ENCODE measurements around the gene TREML4. TPM values are rescaled to one million over a fixed set of nuclear protein-coding genes. Genes with fewer than 3 reads are reported as not detected.

The TREML4 gene
- total RNA-seq, 2 donors from 2014 or later = not detected

DNA sequence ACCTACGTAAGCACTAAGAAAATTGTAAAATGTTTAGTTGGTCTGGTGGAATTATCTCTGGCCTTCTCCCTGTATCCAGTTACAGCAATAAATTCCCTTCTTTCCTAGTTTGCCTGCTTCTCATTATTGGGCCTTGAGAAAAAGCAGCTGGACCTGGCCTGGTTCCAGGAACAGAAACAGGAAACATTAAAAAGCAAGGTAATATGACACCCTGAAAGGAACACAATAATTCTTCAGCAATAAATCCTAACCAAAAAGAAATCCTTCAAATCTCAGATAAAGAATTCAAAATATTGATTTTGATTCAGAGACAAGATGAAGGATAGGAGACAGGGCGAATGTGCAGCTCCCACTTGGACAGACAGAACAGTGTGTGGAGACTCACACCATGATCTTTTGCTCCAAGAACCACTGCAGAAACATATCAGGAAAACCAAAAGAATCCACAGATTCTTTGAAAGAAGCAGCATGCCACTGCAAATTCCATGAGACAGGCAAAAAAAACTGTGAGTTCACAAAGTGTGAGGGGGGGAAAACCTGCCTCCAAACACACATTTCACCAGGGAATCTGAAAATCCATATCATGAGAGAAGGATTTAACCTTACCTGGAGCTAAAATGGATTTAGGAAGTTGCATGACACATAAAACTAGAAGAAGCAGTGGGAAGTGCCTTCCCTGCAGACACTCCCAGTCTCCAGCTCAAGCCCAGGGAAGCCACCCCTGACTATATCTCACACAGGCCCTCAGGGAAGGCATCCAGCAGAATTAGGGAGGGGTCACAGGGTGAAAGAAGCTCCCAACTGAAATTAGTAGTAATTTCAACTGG lies 29.4 kb downstream of the TREML4 start:
- Mint-ChIP-seq H3K27me3 (ENCODE audit: insufficient read depth) (peaks cover 12% of the 10 kb centered on the region), H3K36me3 (ENCODE audit: low read depth) (no peaks in the 10 kb centered on the region), H3K4me1 (no peaks in the 10 kb centered on the region), H3K9me3 (peaks cover 6% of the 10 kb centered on the region), H3K27ac (no peak overlapping the region), H3K4me3 (no peak overlapping the region)
- DNase-seq = no peak
- Histone ChIP-seq H3K36me3 (ENCODE audit: control insufficient read depth, insufficient read depth, low read length) (no peaks in the 10 kb centered on the region), H3K4me3 (ENCODE audit: low read length) (no peak overlapping the region), H3K9ac (ENCODE audit: extremely low read depth, low read length, poor library complexity, severe bottlenecking) (no peak overlapping the region), H3K27me3 (ENCODE audit: control insufficient read depth, insufficient read depth, low read length, poor library complexity, severe bottlenecking) (peaks cover under 1% of the 10 kb centered on the region), H3K9me3 (ENCODE audit: control insufficient read depth, low read length) (peaks cover 18% of the 10 kb centered on the region), H3K4me1 (ENCODE audit: control insufficient read depth, insufficient read depth, low read length) (no peaks in the 10 kb centered on the region), H3K27ac (ENCODE audit: low read depth, low read length) (no peak overlapping the region)
- WGBS, 2 experiments (ENCODE audit: insufficient coverage in 1 of 2, insufficient read length in 1 of 2) = 83 to 88% methylated on average over 1 to 2 of the region's 2 CpGs
- TF ChIP-seq, protein P1, sequence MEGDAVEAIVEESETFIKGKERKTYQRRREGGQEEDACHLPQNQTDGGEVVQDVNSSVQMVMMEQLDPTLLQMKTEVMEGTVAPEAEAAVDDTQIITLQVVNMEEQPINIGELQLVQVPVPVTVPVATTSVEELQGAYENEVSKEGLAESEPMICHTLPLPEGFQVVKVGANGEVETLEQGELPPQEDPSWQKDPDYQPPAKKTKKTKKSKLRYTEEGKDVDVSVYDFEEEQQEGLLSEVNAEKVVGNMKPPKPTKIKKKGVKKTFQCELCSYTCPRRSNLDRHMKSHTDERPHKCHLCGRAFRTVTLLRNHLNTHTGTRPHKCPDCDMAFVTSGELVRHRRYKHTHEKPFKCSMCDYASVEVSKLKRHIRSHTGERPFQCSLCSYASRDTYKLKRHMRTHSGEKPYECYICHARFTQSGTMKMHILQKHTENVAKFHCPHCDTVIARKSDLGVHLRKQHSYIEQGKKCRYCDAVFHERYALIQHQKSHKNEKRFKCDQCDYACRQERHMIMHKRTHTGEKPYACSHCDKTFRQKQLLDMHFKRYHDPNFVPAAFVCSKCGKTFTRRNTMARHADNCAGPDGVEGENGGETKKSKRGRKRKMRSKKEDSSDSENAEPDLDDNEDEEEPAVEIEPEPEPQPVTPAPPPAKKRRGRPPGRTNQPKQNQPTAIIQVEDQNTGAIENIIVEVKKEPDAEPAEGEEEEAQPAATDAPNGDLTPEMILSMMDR (conservative IDR thresholded peaks at IDR 0.05) = no peak

DNA sequence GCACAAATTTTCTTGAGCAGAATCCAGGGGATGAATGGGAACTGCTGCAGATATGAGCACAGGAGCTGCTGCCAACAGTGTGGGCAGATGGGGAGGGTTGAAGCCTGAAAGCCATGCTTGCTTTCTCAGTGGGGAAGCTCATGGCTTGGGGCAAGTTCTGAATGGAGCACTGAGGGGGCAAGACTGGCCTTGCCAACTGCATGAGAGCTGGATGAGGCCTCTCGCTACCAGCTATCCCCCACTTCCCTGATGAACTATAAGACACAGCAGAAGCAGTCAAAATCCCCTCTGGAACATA lies 30.0 kb downstream of the TREML4 start:
- Mint-ChIP-seq H3K4me1 (no peaks in the 10 kb centered on the region), H3K9me3 (peaks cover 8% of the 10 kb centered on the region), H3K27me3 (ENCODE audit: insufficient read depth) (peaks cover 11% of the 10 kb centered on the region), H3K4me3 (no peak overlapping the region), H3K27ac (no peak overlapping the region), H3K36me3 (ENCODE audit: low read depth) (no peaks in the 10 kb centered on the region)
- no peaks in the 10 kb centered on the region for H3K36me3 ChIP-seq (ENCODE audit: control insufficient read depth, insufficient read depth, low read length)
- WGBS, 2 experiments (ENCODE audit: insufficient coverage in 1 of 2, insufficient read length in 1 of 2) = 95% methylated on average over 1 of the region's 1 CpG; no CpG with 5 or more reads in 1 of the 2 experiments
- H3K27me3 ChIP-seq (ENCODE audit: control insufficient read depth, insufficient read depth, low read length, poor library complexity, severe bottlenecking) = no peaks in the 10 kb centered on the region
- no peak overlapping the region for H3K4me3 ChIP-seq (ENCODE audit: low read length)
- H3K9ac ChIP-seq (ENCODE audit: extremely low read depth, low read length, poor library complexity, severe bottlenecking) = no peak overlapping the region
- TF ChIP-seq, protein P1 (conservative IDR thresholded peaks at IDR 0.05) = no peak
- DNase-seq = no peak
- H3K9me3 ChIP-seq (ENCODE audit: control insufficient read depth, low read length) = peaks cover 20% of the 10 kb centered on the region
- no peaks in the 10 kb centered on the region for H3K4me1 ChIP-seq (ENCODE audit: control insufficient read depth, insufficient read depth, low read length)
- H3K27ac ChIP-seq (ENCODE audit: low read depth, low read length) = no peak overlapping the region

DNA sequence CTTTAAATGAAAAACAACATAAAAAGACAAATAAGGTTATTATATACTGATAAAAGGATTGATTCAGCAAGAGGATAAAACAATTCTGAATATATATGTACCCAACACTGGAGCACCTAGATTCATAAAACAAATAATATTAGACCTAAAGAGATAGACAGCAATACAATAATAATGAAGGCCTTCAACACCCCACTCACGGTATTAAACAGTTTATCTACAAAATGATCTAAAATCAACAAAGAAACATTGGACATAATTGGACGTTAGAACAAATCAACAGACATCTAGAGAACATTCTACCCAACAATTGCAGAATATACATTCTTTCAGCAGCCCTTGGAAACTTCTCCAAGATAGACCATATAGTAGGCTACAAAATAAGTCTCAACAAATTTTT lies 34.3 kb downstream of the TREML4 start:
- 90 to 96% methylated on average over 2 of the region's 2 CpGs for WGBS, 2 experiments (ENCODE audit: insufficient coverage in 1 of 2, insufficient read length in 1 of 2)
- TF ChIP-seq, protein P1 (conservative IDR thresholded peaks at IDR 0.05) = no peak
- no peaks in the 10 kb centered on the region for H3K36me3 ChIP-seq (ENCODE audit: control insufficient read depth, insufficient read depth, low read length)
- no peaks in the 10 kb centered on the region for H3K4me1 Mint-ChIP-seq
- H3K27ac ChIP-seq (ENCODE audit: low read depth, low read length) = no peak overlapping the region
- H3K9me3 ChIP-seq (ENCODE audit: control insufficient read depth, low read length) = peaks cover 28% of the 10 kb centered on the region
- no peak overlapping the region for H3K4me3 ChIP-seq (ENCODE audit: low read length)
- H3K4me3 Mint-ChIP-seq = no peak overlapping the region
- H3K9ac ChIP-seq (ENCODE audit: extremely low read depth, low read length, poor library complexity, severe bottlenecking) = no peak overlapping the region
- H3K27me3 ChIP-seq (ENCODE audit: control insufficient read depth, insufficient read depth, low read length, poor library complexity, severe bottlenecking) = no peaks in the 10 kb centered on the region
- H3K27ac Mint-ChIP-seq = no peak overlapping the region
- no peaks in the 10 kb centered on the region for H3K4me1 ChIP-seq (ENCODE audit: control insufficient read depth, insufficient read depth, low read length)
- peaks cover 20% of the 10 kb centered on the region for H3K27me3 Mint-ChIP-seq (ENCODE audit: insufficient read depth)
- H3K9me3 Mint-ChIP-seq = peaks cover 16% of the 10 kb centered on the region
- H3K36me3 Mint-ChIP-seq (ENCODE audit: low read depth) = no peaks in the 10 kb centered on the region
- DNase-seq = no peak

All from endodermal cell (in vitro differentiated cells).